ENCODE results near the gene CCDC175.

The CCDC175 gene

DNA sequence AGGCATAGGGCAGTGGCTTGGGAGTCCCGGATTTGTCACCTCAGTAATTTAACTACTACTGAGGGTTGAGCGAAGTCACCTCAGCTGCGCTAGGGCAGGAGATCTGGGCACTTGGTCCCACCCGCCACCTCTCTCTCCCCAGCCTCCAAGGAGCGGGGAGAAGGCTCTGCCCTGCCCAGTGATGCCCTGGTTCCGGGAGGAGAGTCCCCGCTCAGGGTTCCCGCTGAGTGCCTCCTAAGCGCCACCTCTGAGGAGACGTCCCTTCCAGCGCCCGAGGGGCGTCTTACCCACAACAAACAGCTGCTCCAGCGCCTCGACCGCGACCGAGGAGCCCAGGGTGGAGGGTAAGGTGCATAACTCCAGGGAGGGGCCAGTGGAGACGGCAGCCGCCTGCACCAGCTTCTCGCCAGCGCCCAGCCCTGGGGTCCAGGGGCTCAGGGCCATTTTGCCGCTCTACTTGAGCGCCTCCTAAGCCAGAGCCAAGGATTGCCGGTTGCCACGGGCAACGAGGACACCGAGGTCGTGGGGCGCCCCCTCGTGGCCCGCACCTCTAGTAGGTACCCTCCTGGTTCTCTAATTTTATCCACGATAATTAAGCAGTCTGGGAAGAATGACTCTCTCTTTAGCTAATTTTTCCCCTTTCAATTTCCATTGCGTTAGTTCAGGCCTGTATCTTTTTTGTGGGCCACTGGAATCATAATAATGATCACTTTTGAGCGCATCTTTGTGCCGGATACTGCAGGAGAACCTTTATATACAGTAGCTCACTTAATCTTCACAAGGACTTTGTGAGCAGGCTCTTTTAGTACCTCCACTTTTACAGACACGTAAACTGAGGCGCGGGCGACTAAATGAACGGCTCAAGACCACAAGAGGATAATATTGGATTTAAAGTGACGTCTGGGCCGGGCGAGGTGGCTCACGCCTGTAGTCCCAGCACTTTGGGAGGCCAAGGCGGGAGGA lies at the start of gene CCDC175:
Gene CCDC175 (minus strand): TSS at position 481 of the 963 bp plus-strand sequence. CDS start 37 bp downstream, at position 444.
- DNase-seq = peak; percentile 34 to 67 (median 54)

DNA sequence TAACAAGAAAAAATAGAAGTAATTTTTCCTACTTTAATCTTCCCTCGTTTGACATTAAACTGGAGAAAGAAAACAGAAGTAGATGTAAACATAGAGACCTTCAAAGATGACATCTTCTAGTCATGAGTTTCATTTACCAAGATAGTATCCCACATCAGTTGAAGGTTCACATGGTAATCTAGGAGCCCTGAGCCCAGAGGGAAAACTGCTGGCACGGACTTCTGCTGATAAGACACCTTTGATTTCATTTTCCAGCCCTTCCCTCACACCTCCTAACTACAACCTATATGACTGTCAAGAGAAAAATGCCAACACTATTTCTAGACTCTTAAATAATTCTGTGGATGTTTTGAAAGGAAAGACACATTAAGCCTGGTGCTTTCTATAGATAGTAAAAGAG lies 46.0 kb upstream of the CCDC175 start:
- DNase-seq = no peak

GRCh38 chr14:59619061-59619460 lies 42.4 kb upstream of the CCDC175 start:
- DNase-seq = no peak

GRCh38 chr14:59601056-59601455 lies 24.4 kb upstream of the CCDC175 start:
- DNase-seq = no peak

DNA sequence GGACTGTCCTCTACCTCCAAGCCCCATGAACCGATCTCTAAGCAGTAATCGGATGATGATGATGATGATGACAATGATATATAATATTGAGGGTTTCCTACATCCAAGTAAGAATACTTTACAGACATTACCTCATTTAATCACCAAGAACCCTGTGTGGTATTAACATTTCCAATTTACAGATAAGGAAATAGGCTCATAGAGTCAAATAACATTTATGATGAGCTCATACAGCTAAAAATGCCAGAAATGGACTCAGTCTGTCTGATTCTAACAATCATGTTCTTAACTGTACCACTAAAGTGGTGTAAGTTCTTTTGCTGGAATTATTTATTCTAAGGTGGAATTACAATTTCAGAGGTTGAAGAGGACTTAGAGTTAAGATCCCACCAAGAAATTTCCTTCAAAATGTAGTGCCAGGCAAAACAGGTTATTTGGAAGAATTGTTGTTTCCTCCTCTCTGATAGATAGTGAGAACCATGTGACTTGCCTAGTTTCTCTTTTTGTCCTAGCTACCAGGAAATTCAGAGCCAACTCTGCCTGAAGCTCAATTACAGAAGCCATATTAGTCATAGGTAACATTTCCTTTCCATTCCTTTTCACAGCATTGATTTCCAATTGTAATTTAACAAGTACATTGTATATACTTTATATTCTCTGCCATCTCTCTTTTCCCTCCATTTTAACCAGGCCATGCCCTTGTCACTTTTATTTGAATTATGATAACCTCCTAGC lies 23.8 kb upstream of the CCDC175 start:
- no peak for DNase-seq

DNA sequence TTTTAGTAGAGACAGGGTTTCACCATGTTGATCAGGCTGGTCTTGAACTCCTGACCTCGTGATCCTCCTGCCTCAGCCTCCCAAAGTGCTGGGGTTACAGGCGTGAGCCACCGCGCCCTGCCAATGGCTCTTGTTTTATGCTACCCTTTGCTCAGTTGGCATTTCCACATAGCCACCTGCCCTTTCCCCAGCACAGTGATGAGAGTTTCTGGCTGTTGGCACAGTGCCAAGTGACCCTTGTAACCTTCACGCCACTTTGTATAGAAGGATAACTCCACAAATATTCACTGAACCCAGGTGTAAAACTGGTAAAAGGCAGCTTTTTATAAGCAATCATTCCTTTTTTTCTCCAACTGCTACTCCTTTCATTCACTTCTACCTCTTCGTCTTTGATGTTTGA lies 18.5 kb upstream of the CCDC175 start:
- DNase-seq = no peak

DNA sequence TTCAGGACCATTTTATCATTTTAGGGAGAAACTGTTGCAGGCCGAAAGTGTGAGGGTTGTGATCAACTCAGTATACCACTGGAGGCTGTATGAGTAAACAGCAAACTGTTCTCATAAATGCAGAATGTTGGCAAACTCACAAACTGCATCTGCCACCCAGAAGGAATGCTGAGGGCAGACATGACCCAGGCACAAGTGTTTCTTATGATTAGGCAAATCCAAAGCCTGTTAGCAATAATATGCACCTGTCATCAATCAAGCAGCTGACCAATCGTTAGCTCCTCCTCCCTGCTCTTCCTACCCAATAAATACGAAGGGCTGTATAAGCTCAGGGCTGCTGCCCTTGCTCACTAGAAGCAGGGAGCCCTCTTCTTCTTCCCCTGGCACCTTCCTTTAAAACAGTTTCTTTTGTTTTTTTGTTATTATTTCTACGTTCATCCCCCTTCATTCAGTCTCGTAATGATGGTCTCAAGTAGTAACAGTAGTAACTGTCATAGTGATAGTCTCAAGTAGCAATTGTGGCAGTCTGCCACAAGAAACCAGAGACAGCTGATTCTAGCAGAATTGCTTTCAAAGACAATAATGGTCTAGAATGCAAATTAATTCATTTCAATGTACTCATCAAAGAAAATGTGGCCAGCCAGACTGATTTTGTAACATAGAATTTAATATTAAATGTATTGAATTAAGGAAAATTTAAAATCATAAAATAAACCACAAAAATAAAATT lies 15.2 kb upstream of the CCDC175 start:
- no peak for DNase-seq

DNA sequence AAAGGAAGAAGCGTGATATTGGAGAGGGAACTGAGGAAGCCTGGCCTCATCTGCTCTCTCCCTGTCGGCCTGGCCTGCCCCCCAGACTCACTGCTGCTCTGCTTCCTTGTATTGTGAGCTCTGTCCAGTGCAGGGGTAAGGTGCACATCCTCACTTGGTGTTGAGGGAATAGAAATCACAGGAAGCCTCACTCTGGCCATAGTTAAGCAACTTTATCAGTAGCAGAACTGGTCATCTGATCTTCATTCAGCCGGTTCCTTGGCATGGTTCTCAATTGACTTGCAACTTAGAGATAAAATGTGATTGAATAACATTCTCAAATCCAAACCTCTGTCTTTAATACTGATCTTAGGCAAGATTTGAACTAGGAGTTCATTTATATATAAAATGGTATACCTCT lies 11.5 kb upstream of the CCDC175 start:
- DNase-seq = no peak

GRCh38 chr14:59585891-59586554 lies 9.4 kb upstream of the CCDC175 start:
- no peak for DNase-seq

DNA sequence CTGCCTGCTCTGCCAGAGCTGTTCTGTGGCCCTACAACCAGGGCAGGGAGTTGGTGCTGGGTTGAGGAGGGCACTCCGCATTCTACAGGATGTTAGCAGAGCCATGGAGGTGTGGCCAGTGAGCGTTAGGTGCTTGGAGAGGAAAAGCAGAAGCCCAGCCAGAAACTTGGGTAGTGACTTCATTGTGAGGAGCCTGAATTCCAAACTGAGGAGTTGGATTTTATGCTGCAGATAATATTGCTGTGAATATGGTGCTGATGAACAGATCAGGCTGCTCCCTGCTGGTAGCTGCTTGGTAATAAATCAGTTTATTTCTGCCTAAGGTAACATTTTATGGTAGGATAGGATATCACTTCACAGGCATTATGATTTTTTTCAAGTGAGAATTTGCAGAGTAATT lies 7.1 kb upstream of the CCDC175 start:
- DNase-seq = no peak

- no peak for DNase-seq
These were observed 6.4 kb upstream of the CCDC175 start for GRCh38 chr14:59582845-59583509.

- DNase-seq = no peak
These were observed 5.5 kb upstream of the CCDC175 start for GRCh38 chr14:59582161-59582560.

DNA sequence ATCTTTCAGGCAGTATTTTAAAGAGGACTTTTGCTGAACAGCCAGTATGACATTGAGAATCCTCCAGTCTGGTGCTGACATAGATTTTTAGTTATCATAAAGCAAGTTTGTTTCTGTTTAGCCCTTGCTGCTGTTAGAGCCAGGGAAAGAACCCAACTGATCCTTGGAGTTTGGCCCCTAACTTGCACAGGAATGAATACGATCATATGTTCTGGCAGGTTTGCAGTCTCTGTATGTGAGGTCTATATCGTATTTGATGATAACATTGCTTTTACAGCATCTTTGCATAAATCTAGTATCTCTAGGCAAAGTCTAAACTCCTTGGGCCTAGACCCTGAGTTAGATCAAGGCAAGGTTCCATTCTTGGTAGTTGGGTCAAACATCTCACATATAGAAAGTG lies 4.3 kb upstream of the CCDC175 start:
- DNase-seq = no peak

DNA sequence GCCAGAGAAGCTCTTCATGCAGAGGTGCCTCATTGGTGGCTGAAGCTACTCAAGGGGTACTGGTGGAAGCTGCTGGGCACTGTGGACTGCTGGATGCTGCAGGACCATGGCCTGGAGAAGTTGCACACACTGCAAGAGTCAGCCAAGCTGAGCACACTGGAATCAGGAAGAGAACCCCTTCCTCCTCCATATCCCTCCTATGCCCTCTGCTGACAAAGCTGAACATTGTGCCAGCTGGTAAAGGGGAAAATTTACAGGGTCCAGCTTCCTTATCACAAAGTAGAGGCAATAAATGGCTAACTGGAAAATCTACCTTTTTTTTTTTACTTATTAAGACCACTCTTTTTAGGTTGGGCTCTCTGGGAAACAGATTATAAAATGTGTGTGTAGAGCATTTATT lies 6.5 kb downstream of the CCDC175 start:
- no peak for DNase-seq

GRCh38 chr14:59566725-59567124 lies 9.9 kb downstream of the CCDC175 start:
- no peak for DNase-seq

DNA sequence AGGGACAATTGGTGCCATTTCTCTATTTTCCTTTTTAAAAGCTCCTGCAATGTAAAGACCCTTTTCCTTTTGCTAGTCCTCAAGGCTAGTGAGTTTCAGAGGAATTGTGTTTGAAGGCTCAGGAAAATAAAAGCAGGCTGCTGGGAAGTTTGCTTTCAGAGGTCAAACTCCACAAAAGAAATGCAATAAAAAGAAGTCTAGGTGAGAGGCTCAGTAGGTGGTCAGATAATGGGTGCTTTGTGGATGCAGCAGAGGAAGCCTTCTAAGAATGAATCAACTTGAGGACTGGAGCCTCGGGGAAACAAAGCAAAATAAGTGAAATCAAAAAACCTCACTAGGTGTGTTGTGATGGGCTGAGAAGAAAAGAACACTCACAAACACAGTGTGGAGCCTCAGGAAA lies 10.3 kb downstream of the CCDC175 start:
- no peak for DNase-seq

- DNase-seq = no peak
These were observed 11.5 kb downstream of the CCDC175 start for GRCh38 chr14:59565087-59565486.

DNA sequence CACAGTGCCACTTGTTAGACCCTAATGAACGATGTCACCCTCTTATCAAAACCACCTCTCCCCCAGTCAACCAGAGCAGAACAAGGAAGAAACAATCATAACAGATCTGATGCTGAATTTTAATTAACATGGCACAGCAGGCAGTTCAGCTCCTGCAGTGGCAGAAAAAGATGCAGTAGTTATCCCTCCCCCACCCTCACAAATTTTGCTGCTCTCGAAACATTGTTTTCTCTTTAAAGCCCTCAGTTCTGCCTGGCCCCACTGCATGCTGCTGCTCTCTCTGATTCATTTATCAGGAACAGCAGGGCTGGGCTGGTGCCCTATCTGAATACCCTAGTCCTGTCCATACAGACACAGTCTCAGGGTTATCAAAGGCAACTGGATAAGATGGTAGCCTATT lies 12.2 kb downstream of the CCDC175 start:
- DNase-seq = no peak

GRCh38 chr14:59547310-59547709 lies 29.3 kb downstream of the CCDC175 start:
- DNase-seq = no peak

DNA sequence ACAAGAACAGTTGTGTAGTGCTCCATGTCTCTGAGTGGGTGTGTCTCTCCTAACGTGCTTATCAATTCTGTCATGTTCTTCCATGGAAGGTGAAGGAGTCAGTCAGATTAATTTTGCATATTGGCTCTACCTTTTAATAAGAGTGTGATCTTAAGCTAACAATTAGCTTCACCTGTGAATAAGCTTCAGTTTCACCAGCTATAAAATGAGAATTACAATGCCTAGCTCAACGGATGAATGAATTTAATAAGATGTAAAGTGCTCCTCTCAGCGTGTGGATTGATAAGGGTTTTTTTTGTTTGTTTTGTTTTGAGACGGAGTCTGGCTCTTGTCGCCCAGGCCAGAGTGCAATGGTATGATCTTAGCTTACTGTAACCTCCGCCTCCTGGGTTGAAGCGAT lies 32.7 kb downstream of the CCDC175 start:
- DNase-seq = no peak

DNA sequence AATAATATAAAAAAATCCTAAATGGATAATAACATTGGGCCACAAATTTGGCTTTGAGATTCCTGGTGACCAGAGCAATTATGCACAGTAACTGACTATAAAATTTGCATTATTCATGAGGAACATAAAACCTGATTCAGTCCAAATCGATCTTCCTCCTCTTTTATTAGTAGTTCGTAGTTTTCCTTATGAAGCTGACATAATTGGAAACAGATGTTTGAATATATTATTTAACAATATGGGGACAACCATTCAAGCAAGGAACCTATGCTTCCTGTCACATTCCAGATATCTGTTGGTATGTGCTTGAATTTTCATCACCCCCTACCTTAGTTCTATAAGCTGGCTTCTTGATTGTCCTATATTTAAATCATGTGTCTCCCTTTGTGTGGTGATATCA lies 34.9 kb downstream of the CCDC175 start:
- no peak for DNase-seq

GRCh38 chr14:59540852-59541251 lies 35.8 kb downstream of the CCDC175 start:
- DNase-seq = no peak
